Left ventricle myocardium inferior (tissue), 1 donor: ENCODE results near the gene SPAG9. TPM values are rescaled to one million over a fixed set of nuclear protein-coding genes. Genes with fewer than 3 reads are reported as not detected.
"Not testable (repeated sequence)": the region's sequence is repeated elsewhere in the genome, so short reads cannot be mapped to it uniquely, and the experiment has no call there.

ENCODE experiments used
- DNase-seq: peaks from one replicate; pipeline ENCODE4 v3.0.0-alpha.2; 2020
- H3K27ac ChIP-seq: fragments of 200-600 bp; replicated peaks from 2 replicates; pipeline ENCODE4 v1.8.0; 2021
- H3K27me3 ChIP-seq: fragments of 200-600 bp; 2 replicates; pipeline ENCODE4 v1.8.0; 2021; ENCODE audit warnings: low read depth
- H3K36me3 ChIP-seq: fragments of 200-600 bp; 2 replicates; pipeline ENCODE4 v1.8.0; 2021
- H3K4me1 ChIP-seq: fragments of 200-600 bp; 2 replicates; pipeline ENCODE4 v1.8.0; 2021
- H3K4me3 ChIP-seq: fragments of 200-600 bp; 2 replicates; pipeline ENCODE4 v1.8.0; 2021; ENCODE audit warnings: mild to moderate bottlenecking, moderate library complexity
- H3K9me3 ChIP-seq: fragments of 200-600 bp; replicated peaks from 2 replicates; pipeline ENCODE4 v1.8.0; 2021
- CTCF ChIP-seq: fragments of 200-600 bp; IDR thresholded peaks from 2 replicates; pipeline ENCODE4 v1.8.0; 2021; ENCODE audit warnings: antibody characterized with exemption, mild to moderate bottlenecking, borderline replicate concordance
- intact Hi-C: fragments of 100-400 bp; cut with micrococcal nuclease; formaldehyde crosslinking; loops from one replicate; pipeline ENCODE4 v1.11.0; 2022
- total RNA-seq: library from RNA; stranded (reverse); fragmentation: NEBNext Ultra II Directional; extraction: Animal tissue kit (Norgen Biotek cat#: 25700); gene quantifications from one replicate; pipeline ENCODE4 v1.2.1, GENCODE V29; 2021
- donor health status: DM: no; HTN: yes; CAD: no; lungs with severe emphysema.

The SPAG9 gene
- total RNA-seq, 1 donor from 2014 or later, result 43.8 TPM

- intact Hi-C loops, result no loop called here
Measured at GRCh38 chr17:51132964-51133319, 12.3 kb upstream of the SPAG9 start.

DNA sequence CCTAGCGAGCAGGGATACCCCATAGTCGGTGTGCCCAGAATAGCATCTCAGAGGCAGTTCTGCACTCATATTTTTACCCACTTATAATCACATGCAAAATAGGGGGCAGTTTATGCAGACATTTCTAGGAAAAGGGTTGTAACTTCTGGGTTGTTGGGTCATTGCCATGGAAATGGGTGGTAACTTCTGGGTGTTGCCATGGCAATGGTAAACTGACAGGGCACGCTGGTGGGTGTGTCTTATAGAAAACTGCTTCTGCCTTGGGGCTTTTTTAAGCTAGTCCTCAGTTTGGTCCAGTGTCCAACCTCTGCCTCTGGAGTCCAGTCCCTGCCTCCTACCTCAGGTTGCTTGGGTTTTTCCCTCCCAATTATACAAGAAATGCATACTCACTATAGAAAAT, 7.4 kb upstream of the SPAG9 start:
- no peaks in the 10 kb centered on the region for H3K27me3 ChIP-seq
- no peaks in the 10 kb centered on the region for H3K36me3 ChIP-seq
- H3K9me3 ChIP-seq, result no peaks in the 10 kb centered on the region
- intact Hi-C loops, result no loop called here
- H3K27ac ChIP-seq, result peak overlapping the region; percentile 5
- H3K4me3 ChIP-seq, result no peak overlapping the region
- no peak for DNase-seq
- H3K4me1 ChIP-seq, result peaks cover 23% of the 10 kb centered on the region
- no peak for TF ChIP-seq CTCF

More at GRCh38 chr17:51132964-51133319, 12.3 kb upstream of the SPAG9 start:
- peak overlapping the region; percentile 84 for H3K27ac ChIP-seq
- no peaks in the 10 kb centered on the region for H3K27me3 ChIP-seq
- no peak overlapping the region for H3K4me3 ChIP-seq
- H3K4me1 ChIP-seq, result peaks cover 20% of the 10 kb centered on the region
- H3K9me3 ChIP-seq, result no peaks in the 10 kb centered on the region
- H3K36me3 ChIP-seq, result no peaks in the 10 kb centered on the region
- no peak for TF ChIP-seq CTCF
- DNase-seq, result no peak

- no peak for TF ChIP-seq CTCF
- no peak overlapping the region for H3K27ac ChIP-seq
- H3K36me3 ChIP-seq, result no peaks in the 10 kb centered on the region
- intact Hi-C loops, result no loop called here
- H3K4me1 ChIP-seq, result peaks cover 28% of the 10 kb centered on the region
- H3K4me3 ChIP-seq, result no peak overlapping the region
- no peak for DNase-seq
- no peaks in the 10 kb centered on the region for H3K9me3 ChIP-seq
- no peaks in the 10 kb centered on the region for H3K27me3 ChIP-seq
Measured at GRCh38 chr17:51124640-51125503, 4.2 kb upstream of the SPAG9 start.

GRCh38 chr17:51122473-51123115, 1.9 kb upstream of the SPAG9 start:
- intact Hi-C loops, H3K9me3 ChIP-seq, DNase-seq, H3K27me3 ChIP-seq, H3K4me3 ChIP-seq, H3K36me3 ChIP-seq: not testable (repeated sequence)
- Histone ChIP-seq H3K4me1 (peaks cover 51% of the 10 kb centered on the region), H3K27ac (peak overlapping the region; percentile 100)

DNA sequence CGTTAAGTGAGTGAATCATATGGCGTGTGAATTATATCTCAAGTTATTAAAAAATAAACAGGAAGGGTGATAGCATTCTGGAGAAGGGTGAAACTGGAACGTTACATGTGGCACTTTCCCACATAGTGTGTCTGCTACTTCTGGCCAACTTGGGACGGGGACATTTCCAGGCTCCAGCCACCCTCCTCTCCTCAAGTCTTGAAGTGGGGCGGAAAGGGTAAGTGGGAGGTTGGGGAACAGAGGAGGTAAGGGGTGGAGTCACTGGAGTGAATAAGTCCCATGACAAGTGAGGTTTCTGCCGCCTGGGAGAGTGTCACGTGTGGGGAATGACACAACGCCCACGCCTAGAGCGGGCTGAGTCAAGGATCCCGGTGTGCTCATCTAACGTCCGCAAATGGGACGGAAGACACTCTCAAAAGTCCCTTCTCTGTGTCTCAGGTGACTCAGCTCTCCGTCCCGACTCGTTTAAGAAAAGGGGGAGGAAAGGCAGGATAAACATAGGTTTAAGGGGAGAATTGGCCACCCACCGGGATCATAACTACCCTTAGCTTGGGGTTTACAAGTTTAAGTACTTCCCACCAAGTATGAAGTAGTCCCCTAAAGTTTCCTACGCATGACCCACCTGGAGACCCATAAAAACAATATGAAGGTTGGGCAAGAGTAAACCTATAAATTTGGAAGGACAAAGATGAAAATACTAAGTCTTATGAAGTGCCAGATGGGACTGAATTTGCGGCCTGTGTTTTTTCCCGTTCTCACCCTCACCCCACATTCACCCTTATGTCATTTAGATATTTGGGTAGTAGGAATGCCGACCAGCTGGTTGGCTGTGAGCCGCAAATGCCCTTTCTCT, 1.2 kb upstream of the SPAG9 start:
- no peaks in the 10 kb centered on the region for H3K9me3 ChIP-seq
- no peaks in the 10 kb centered on the region for H3K36me3 ChIP-seq
- intact Hi-C loops, result no loop called here
- H3K27ac ChIP-seq, result peak overlapping the region; percentile 100
- no peak for TF ChIP-seq CTCF
- H3K27me3 ChIP-seq, result no peaks in the 10 kb centered on the region
- H3K4me1 ChIP-seq, result peaks cover 58% of the 10 kb centered on the region
- peak overlapping the region; percentile 96 for H3K4me3 ChIP-seq
- peak; percentile 85 for DNase-seq
